SIG-M5 treated with dmso at 0.1 percent for 504 hours (cell line): ENCODE results near the gene AK4.

ENCODE experiments used
- DNase-seq: peaks from one replicate; lab custom pipeline; 2025; ENCODE audit not compliant: unreplicated experiment; lab: John Stamatoyannopoulos, UW

Gene AK4

GRCh38 chr1:65269612-65270011 is 121.6 kb downstream of the AK4 start:
- DNase-seq, result no peak

GRCh38 chr1:65276197-65276939 is 128.4 kb downstream of the AK4 start:
- DNase-seq, result no peak

GRCh38 chr1:65277605-65278347 is 129.8 kb downstream of the AK4 start:
- DNase-seq, result no peak

- DNase-seq, result no peak
Measured at GRCh38 chr1:65278376-65279069, 130.5 kb downstream of the AK4 start.

GRCh38 chr1:65279070-65279779 is 131.2 kb downstream of the AK4 start:
- DNase-seq, result no peak
